ENCODE measurements around the gene RBM44.
"Not testable (repeated sequence)": the region's sequence is repeated elsewhere in the genome, so short reads cannot be mapped to it uniquely, and the experiment has no call there.

Gene RBM44

DNA sequence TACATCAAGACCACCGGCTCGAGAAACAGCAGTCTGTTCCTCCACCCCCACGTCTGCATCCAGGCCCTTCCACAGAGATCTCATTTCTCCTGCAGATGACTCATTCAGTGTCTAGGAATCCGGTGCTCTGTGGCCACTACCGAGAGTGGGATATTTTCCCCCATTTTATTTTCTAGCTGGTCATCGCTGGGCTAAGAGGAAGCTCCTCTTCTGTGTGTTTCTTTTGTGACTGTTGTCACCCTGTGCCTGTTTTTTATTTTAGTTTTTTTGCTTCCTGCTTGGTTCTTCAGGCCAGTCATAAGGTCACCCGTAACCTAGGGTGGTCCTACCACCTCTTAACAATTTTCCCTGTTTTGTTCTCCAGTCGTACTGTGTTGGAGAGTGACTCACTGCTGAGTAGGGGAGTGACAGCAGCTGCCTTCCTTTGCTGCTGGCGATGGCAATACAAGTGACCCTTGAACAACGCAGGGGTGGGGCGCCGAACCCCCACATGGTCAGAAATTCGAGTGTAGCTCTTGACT is 67.6 kb downstream of the RBM44 start:
- no peaks in the 10 kb centered on the region for H3K27me3 ChIP-seq (ENCODE audit: control insufficient read depth in 1 of 2, insufficient read depth in 2 of 2, low read length in 2 of 2)
- peaks cover 9% of the 10 kb centered on the region for H3K36me3 ChIP-seq (ENCODE audit: insufficient read depth, low read length)
- peak overlapping the region; percentile 40 for H3K9ac ChIP-seq (ENCODE audit: low read length)
- no peak overlapping the region for H3K4me3 ChIP-seq (ENCODE audit: low read depth in 1 of 2, low read length in 2 of 2)
- H3K27ac ChIP-seq (ENCODE audit: low read depth, low read length): peak overlapping the region; percentile 83
- H3K4me1 ChIP-seq (ENCODE audit: insufficient read depth, low read length): peaks cover 90% of the 10 kb centered on the region
- no peaks in the 10 kb centered on the region for H3K9me3 ChIP-seq (ENCODE audit: low read length)

DNA sequence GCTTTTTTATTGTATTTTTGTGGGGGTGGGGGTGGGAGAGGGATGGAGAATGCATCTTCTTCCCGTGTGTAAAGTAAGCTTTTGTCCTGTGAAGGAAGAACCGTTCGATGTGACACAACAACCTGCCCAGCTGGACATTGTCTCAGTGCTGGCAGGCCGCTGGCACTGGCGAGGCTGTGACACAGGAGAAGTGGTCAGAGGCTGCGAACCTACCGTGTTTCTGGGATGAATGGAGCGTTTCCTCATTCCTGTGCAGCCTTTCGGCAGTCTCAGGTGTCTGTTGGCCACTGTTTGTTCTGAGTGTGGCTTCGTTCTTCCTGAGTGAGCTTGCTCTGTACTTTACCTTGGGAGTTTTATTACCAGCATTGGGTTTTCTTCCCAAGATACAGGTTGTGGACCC is 68.9 kb downstream of the RBM44 start:
- Histone ChIP-seq H3K36me3 (ENCODE audit: insufficient read depth, low read length) (peaks cover 9% of the 10 kb centered on the region), H3K27me3 (ENCODE audit: control insufficient read depth in 1 of 2, insufficient read depth in 2 of 2, low read length in 2 of 2) (no peaks in the 10 kb centered on the region), H3K4me3 (ENCODE audit: low read depth in 1 of 2, low read length in 2 of 2) (no peak overlapping the region), H3K9ac (ENCODE audit: low read length) (no peak overlapping the region), H3K4me1 (ENCODE audit: insufficient read depth, low read length) (peaks cover 95% of the 10 kb centered on the region), H3K27ac (ENCODE audit: low read depth, low read length) (peak overlapping the region; percentile 13), H3K9me3 (ENCODE audit: low read length) (no peaks in the 10 kb centered on the region)

DNA sequence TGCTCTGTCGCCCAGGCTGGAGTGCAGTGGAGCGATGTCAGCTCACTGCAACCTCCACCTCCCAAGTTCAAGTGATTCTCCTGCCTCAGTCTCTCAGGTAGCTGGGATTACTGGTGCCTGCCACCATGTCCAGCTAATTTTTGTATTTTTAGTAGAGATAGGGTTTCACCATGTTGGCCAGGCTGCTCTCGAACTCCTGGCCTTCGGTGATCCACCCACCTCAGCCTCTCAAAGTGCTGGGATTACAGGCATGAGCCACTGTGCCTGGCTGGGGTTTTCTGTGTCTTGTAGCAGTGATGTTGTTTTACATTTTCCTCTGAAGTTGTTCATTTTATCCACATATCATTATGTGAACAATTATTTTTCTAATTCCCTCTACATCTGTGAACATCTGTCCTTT is 69.5 kb downstream of the RBM44 start:
- not testable (repeated sequence) for H3K4me3 ChIP-seq (ENCODE audit: low read depth in 1 of 2, low read length in 2 of 2); H3K27me3 ChIP-seq (ENCODE audit: control insufficient read depth in 1 of 2, insufficient read depth in 2 of 2, low read length in 2 of 2); H3K9ac ChIP-seq (ENCODE audit: low read length); H3K36me3 ChIP-seq (ENCODE audit: insufficient read depth, low read length); H3K27ac ChIP-seq (ENCODE audit: low read depth, low read length); H3K9me3 ChIP-seq (ENCODE audit: low read length)
- peaks cover 95% of the 10 kb centered on the region for H3K4me1 ChIP-seq (ENCODE audit: insufficient read depth, low read length)

DNA sequence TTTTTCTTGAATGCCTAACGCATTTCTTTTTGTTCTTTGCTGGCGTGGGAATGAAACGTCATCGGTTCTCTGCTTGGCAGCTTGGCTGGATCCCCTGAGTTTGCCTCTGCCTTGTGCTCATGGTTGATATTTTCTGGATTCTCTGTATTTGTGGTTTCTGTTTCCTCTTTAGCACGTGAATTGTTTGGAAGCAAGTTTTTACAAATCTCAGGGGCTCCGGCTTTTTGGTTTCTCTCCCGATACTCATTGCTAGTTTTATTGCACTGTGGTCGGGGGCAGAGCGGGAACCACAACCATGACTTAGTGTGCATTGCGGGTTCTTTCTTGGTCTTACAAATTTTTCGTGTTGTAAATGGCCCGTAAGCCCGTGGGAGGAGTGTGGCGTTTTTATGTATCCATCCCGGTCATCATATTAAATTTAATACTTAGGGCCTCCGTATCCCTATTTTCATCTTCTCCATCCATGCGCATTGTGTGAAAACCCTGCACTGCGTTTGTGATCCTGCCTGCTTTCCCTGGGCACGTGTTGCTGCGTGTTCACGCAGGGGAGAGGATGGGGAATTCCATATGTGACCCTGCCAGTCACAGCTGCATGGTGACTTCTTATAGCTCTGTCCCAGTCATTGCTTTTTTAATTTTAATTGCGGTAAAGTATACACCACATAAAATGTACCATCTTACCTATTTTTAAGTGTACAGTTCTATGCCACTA is 70.2 kb downstream of the RBM44 start:
- Histone ChIP-seq H3K36me3 (ENCODE audit: insufficient read depth, low read length) (peaks cover 9% of the 10 kb centered on the region), H3K27me3 (ENCODE audit: control insufficient read depth in 1 of 2, insufficient read depth in 2 of 2, low read length in 2 of 2) (no peaks in the 10 kb centered on the region), H3K4me1 (ENCODE audit: insufficient read depth, low read length) (peaks cover 95% of the 10 kb centered on the region), H3K27ac (ENCODE audit: low read depth, low read length) (peak overlapping the region; percentile 28), H3K9me3 (ENCODE audit: low read length) (no peaks in the 10 kb centered on the region), H3K4me3 (ENCODE audit: low read depth in 1 of 2, low read length in 2 of 2) (no peak overlapping the region), H3K9ac (ENCODE audit: low read length) (no peak overlapping the region)

DNA sequence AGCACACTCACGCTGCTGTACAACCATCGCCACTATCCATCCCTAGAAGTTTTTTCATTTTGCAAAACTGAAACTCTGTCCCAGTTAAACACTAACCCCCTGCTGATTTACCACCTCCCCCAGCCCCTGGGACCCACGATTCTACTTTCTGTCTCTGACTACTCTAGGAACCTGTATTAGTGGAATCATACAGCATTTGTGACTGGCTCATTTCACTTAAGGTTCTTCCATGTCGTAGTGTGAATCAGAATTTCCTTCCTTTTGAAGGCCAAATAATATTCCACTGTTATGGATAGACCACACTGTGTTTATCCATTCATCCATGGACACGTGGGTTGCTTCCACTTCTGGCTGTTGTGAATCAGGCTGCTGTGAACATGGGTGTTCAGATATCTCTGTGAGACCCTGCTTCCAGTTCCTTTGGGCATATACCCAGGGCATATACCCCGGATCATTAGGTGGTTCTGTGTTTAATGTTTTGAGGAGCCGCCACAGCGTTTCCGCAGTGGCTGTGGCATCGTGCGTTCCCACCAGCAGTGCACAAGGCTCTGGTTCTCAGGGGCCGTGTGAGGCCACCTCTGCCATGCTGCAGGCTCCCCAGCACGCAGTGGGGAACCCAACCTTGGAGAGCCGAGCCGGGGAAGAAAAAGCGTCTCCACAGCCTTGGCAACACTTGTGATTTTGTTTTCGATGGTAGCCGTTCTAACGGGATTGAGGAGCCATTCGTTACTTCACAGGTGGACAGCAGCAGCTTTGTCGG is 70.9 kb downstream of the RBM44 start:
- peak overlapping the region; percentile 54 for H3K27ac ChIP-seq (ENCODE audit: low read depth, low read length)
- peaks cover 9% of the 10 kb centered on the region for H3K36me3 ChIP-seq (ENCODE audit: insufficient read depth, low read length)

DNA sequence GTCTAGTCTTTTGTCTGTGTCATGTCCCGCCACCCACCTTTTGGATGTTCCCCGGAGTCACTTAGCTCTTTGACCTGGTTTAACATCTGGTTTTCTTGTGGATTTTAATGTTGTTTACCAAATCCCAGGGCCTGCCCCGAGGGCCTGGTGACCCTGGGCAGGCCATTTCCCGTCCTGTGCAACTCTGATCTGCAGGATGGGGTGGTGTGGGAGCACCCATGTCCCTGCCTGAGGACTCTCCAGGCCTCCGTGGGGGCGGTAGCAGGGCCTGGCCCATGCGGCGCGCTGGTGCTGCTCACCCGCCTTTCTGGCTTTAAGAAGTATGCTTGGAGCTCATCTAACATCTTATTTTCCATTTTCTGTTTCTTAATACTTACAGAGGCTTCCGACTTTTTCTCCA is 71.5 kb downstream of the RBM44 start:
- Histone ChIP-seq H3K27me3 (ENCODE audit: control insufficient read depth in 1 of 2, insufficient read depth in 2 of 2, low read length in 2 of 2) (no peaks in the 10 kb centered on the region), H3K4me1 (ENCODE audit: insufficient read depth, low read length) (peaks cover 95% of the 10 kb centered on the region), H3K27ac (ENCODE audit: low read depth, low read length) (peak overlapping the region; percentile 54), H3K9ac (ENCODE audit: low read length) (no peak overlapping the region), H3K9me3 (ENCODE audit: low read length) (no peaks in the 10 kb centered on the region), H3K36me3 (ENCODE audit: insufficient read depth, low read length) (peaks cover 9% of the 10 kb centered on the region), H3K4me3 (ENCODE audit: low read depth in 1 of 2, low read length in 2 of 2) (peak overlapping the region in 1 of 2 donors; percentile 26)

More for the DNA sequence above, 70.9 kb downstream of the RBM44 start:
- H3K27me3 ChIP-seq (ENCODE audit: control insufficient read depth in 1 of 2, insufficient read depth in 2 of 2, low read length in 2 of 2): no peaks in the 10 kb centered on the region
- H3K4me3 ChIP-seq (ENCODE audit: low read depth in 1 of 2, low read length in 2 of 2): no peak overlapping the region
- H3K4me1 ChIP-seq (ENCODE audit: insufficient read depth, low read length): peaks cover 95% of the 10 kb centered on the region
- H3K9me3 ChIP-seq (ENCODE audit: low read length): no peaks in the 10 kb centered on the region
- H3K9ac ChIP-seq (ENCODE audit: low read length): no peak overlapping the region

DNA sequence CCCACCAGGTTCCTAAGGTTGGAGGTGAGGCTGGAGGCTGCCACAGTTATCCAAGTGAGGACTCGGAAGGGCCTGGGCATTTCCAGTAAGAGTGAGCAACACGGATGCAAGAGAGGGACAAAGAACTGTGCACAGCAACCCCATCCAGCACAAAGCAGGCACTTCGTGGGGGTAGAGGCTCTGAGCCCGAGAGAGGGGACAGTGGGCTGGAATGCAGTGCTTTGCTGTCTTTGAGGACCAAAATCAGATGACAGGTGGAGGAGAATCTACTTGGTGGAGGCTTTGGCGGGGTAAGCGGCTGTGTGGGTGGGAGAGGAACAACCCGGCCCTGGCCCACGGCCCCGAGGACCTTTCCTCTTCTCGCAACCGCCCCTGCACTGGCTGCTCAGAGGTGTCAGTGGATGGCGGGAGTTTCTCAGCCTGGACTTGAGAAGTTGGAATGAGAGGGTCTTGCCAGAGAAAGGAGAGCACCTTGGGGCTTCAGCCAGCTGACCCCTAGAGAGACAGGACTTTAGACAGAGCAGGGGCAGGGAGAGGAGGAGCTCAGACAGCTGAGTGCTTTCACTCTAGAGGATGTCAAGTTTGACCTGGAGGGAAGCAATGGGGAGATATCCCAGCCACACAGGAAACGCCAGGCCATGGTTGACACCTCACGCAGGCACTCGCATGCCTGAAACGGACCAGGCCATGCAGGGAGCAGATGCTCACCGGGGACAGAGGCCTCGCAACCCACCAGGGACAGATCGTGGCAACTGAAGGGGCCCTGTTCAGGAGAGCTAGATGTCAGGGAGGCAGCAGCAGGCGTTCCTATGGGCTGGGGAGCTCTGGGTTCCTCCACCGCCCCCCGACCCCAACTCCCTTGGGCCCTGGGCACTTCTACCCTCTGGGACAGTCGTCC is 72.4 kb downstream of the RBM44 start:
- Histone ChIP-seq H3K4me3 (ENCODE audit: low read depth in 1 of 2, low read length in 2 of 2) (peak overlapping the region in 1 of 2 donors; percentile 26), H3K27ac (ENCODE audit: low read depth, low read length) (peak overlapping the region; percentile 54), H3K4me1 (ENCODE audit: insufficient read depth, low read length) (peaks cover 95% of the 10 kb centered on the region), H3K36me3 (ENCODE audit: insufficient read depth, low read length) (peaks cover 9% of the 10 kb centered on the region), H3K27me3 (ENCODE audit: control insufficient read depth in 1 of 2, insufficient read depth in 2 of 2, low read length in 2 of 2) (no peaks in the 10 kb centered on the region), H3K9me3 (ENCODE audit: low read length) (no peaks in the 10 kb centered on the region), H3K9ac (ENCODE audit: low read length) (peak overlapping the region; percentile 20)

DNA sequence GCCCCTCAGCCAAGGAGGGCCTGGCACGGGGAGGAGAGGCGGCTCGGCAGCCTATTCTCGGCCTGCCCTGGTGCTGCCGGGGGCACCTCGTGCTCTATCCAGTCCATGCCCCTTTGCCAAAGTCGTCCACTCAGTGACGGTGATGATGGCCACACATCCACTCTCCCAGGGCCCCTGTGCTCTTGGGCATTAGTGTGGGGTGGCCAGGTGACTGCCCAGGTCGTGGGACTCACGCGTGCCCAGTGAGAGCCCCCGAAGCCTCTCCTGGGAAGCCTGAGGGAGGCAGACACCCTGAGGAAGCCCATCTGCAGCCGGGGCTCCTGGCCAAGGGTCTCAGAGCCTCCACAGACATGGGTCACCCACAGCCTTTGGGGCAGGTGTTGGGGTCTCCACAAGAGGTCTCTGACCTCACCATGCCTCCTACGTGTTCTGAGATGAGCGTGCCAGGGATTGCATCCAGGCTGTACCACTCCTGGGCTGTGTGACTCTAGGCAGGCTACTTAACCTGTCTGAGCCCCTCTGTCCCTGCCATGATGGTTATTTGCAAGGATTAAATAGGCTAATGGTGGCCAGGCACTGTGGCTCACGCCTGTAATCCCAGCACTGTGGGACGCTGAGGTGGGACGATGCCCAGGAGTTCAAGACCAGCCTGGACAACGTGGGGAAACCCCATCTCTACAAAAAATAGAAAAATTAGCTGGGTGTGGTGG is 73.8 kb downstream of the RBM44 start:
- no peaks in the 10 kb centered on the region for H3K9me3 ChIP-seq (ENCODE audit: low read length)
- peak overlapping the region; percentile 70 for H3K27ac ChIP-seq (ENCODE audit: low read depth, low read length)
- no peak overlapping the region for H3K4me3 ChIP-seq (ENCODE audit: low read depth in 1 of 2, low read length in 2 of 2)
- no peaks in the 10 kb centered on the region for H3K27me3 ChIP-seq (ENCODE audit: control insufficient read depth in 1 of 2, insufficient read depth in 2 of 2, low read length in 2 of 2)
- H3K36me3 ChIP-seq (ENCODE audit: insufficient read depth, low read length): peaks cover 5% of the 10 kb centered on the region
- peaks cover 94% of the 10 kb centered on the region for H3K4me1 ChIP-seq (ENCODE audit: insufficient read depth, low read length)
- no peak overlapping the region for H3K9ac ChIP-seq (ENCODE audit: low read length)

DNA sequence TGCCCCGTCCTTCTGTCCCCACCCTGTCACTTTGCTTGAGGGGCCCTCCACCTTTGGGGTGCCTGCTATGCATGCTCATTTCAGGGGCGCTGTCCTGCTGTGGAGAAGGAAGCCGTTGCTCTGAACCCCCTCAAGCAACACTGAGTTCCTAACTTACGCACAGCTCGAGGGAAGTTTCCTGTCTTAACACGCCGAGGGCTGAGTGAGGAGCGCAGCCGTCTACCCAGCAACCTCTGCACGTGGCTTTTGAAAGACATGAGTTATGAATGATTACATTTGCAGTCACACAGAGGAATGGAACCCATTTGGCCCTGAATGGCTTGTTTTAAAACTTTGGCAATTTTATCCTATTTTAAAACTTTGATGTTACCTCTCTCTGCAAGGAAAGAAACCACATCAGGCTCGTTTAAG is 74.8 kb downstream of the RBM44 start:
- Histone ChIP-seq H3K27ac (ENCODE audit: low read depth, low read length) (peak overlapping the region; percentile 70), H3K9ac (ENCODE audit: low read length) (peak overlapping the region; percentile 30), H3K4me1 (ENCODE audit: insufficient read depth, low read length) (peaks cover 94% of the 10 kb centered on the region), H3K4me3 (ENCODE audit: low read depth in 1 of 2, low read length in 2 of 2) (peak overlapping the region in 1 of 2 donors; percentile 24), H3K36me3 (ENCODE audit: insufficient read depth, low read length) (no peaks in the 10 kb centered on the region), H3K27me3 (ENCODE audit: control insufficient read depth in 1 of 2, insufficient read depth in 2 of 2, low read length in 2 of 2) (no peaks in the 10 kb centered on the region), H3K9me3 (ENCODE audit: low read length) (no peaks in the 10 kb centered on the region)

DNA sequence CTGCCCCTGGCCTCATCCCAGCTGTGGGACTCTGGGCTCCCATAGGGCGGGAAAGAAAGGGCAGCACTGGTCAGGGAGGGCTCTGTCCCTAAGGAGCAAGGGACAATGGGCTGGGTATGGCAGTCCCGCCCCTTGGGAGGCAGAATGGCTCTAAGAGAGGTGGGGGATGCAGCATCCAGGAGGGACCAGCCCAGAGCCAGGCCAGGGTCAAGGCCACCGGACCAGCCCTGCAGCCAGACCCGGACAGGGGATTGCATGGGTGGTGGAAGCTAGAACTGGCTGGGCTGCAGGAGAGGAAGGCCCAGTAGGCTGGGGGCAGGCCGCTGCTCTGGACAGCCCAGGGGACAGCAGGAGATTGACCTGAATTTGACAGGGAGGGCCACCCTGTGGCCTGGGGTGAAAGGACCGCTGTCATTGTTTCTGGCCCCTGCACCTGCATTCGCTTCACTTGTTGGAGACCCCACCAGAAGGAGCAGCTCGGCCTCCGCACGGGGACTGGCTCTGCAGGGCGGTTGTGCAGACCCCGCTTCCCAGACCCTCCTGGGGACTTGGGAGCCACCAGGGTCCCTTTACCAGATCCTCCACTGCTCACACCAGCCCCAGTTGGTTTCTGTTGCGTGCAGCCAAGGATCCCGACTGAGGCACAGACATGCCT is 75.4 kb downstream of the RBM44 start:
- peak overlapping the region; percentile 30 for H3K9ac ChIP-seq (ENCODE audit: low read length)
- no peaks in the 10 kb centered on the region for H3K27me3 ChIP-seq (ENCODE audit: control insufficient read depth in 1 of 2, insufficient read depth in 2 of 2, low read length in 2 of 2)
- no peaks in the 10 kb centered on the region for H3K9me3 ChIP-seq (ENCODE audit: low read length)
- peak overlapping the region; percentile 80 for H3K27ac ChIP-seq (ENCODE audit: low read depth, low read length)
- no peaks in the 10 kb centered on the region for H3K36me3 ChIP-seq (ENCODE audit: insufficient read depth, low read length)
- peaks cover 94% of the 10 kb centered on the region for H3K4me1 ChIP-seq (ENCODE audit: insufficient read depth, low read length)
- H3K4me3 ChIP-seq (ENCODE audit: low read depth in 1 of 2, low read length in 2 of 2): peak overlapping the region in 1 of 2 donors; percentile 24

Data from muscle layer of colon (tissue), 2 donors.